ENCODE data around the gene NBPF9. TPM values are rescaled to one million over a fixed set of nuclear protein-coding genes. Genes with fewer than 3 reads are reported as not detected.
"Not testable (repeated sequence)": the region's sequence is repeated elsewhere in the genome, so short reads cannot be mapped to it uniquely, and the experiment has no call there.

The NBPF9 gene
- total RNA-seq, 1 experiment from 2014 or later, result 30.3 TPM

GRCh38 chr1:149075505-149076127 is 27.7 kb downstream of the NBPF9 start:
- TF ChIP-seq CTCF (IDR thresholded peaks at IDR 0.05), result peak; percentile 70
- CTCF ChIA-PET; H3K27me3 ChIP-seq (ENCODE audit: control insufficient read depth, insufficient read depth, low read length); H3K9me3 ChIP-seq (ENCODE audit: control insufficient read depth, insufficient read depth, low read depth, low read length); intact Hi-C loops (cut with micrococcal nuclease; ENCODE audit: unreplicated experiment); ATAC-seq; H3K27ac ChIP-seq (ENCODE audit: low read length); H3K4me1 ChIP-seq (ENCODE audit: control insufficient read depth, insufficient read depth, low read length); H3K36me3 ChIP-seq (ENCODE audit: control insufficient read depth, insufficient read depth, low read length); BruUV-seq (replicated peaks); DNase-seq (ENCODE audit: low read depth, low spot score); POLR2A ChIA-PET; H3K4me3 ChIP-seq (ENCODE audit: low read depth in 2 of 2, low read length in 2 of 2); in situ Hi-C loops (cut with HindIII; ENCODE audit: low pct_unique_long_range_greater_than_20kb, low sequenced_read_pairs): not testable (repeated sequence)

GRCh38 chr1:149064611-149065010 is 38.7 kb downstream of the NBPF9 start:
- in situ Hi-C loops (cut with HindIII; ENCODE audit: low pct_unique_long_range_greater_than_20kb, low sequenced_read_pairs), result not testable (repeated sequence)

GRCh38 chr1:149043056-149043455 is 60.3 kb downstream of the NBPF9 start:
- BruUV-seq (replicated peaks); H3K36me3 ChIP-seq (ENCODE audit: control insufficient read depth, insufficient read depth, low read length); H3K27ac ChIP-seq (ENCODE audit: low read length); H3K4me1 ChIP-seq (ENCODE audit: control insufficient read depth, insufficient read depth, low read length); H3K9me3 ChIP-seq (ENCODE audit: control insufficient read depth, insufficient read depth, low read depth, low read length); H3K4me3 ChIP-seq (ENCODE audit: low read depth in 2 of 2, low read length in 2 of 2); H3K27me3 ChIP-seq (ENCODE audit: control insufficient read depth, insufficient read depth, low read length); in situ Hi-C loops (cut with HindIII; ENCODE audit: low pct_unique_long_range_greater_than_20kb, low sequenced_read_pairs); POLR2A ChIA-PET; CTCF ChIA-PET; DNase-seq (ENCODE audit: low read depth, low spot score); intact Hi-C loops (cut with micrococcal nuclease; ENCODE audit: unreplicated experiment); ATAC-seq: not testable (repeated sequence)

More at GRCh38 chr1:149064611-149065010, 38.7 kb downstream of the NBPF9 start:
- H3K36me3 ChIP-seq (ENCODE audit: control insufficient read depth, insufficient read depth, low read length); H3K9me3 ChIP-seq (ENCODE audit: control insufficient read depth, insufficient read depth, low read depth, low read length); H3K4me1 ChIP-seq (ENCODE audit: control insufficient read depth, insufficient read depth, low read length); POLR2A ChIA-PET; H3K27me3 ChIP-seq (ENCODE audit: control insufficient read depth, insufficient read depth, low read length); DNase-seq (ENCODE audit: low read depth, low spot score); ATAC-seq; BruUV-seq (replicated peaks); H3K4me3 ChIP-seq (ENCODE audit: low read depth in 2 of 2, low read length in 2 of 2); intact Hi-C loops (cut with micrococcal nuclease; ENCODE audit: unreplicated experiment); H3K27ac ChIP-seq (ENCODE audit: low read length); CTCF ChIA-PET: not testable (repeated sequence)

DNA sequence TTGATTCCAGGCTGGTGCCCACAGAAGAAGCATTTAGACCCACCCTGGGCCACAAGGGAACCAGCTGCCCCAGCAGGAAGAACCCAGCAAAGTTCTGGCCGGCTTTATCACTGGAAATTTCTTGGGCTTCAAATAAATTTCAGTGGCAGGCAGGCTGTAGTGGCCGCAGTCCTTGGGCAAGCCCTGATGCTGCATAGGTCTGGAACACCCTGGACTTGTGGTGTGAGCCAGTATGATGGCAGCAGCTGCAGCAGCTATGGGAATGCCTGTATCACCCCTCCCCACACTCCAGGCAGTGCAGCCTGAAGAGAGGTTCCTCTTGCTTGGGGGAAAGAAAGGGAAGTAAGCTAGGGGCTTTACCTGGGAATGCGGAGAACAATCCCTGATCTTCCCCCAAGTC is 69.4 kb downstream of the NBPF9 start:
- ATAC-seq; DNase-seq (ENCODE audit: low read depth, low spot score); H3K9me3 ChIP-seq (ENCODE audit: control insufficient read depth, insufficient read depth, low read depth, low read length); H3K4me1 ChIP-seq (ENCODE audit: control insufficient read depth, insufficient read depth, low read length); H3K36me3 ChIP-seq (ENCODE audit: control insufficient read depth, insufficient read depth, low read length); in situ Hi-C loops (cut with HindIII; ENCODE audit: low pct_unique_long_range_greater_than_20kb, low sequenced_read_pairs); H3K27ac ChIP-seq (ENCODE audit: low read length); CTCF ChIA-PET; H3K4me3 ChIP-seq (ENCODE audit: low read depth in 2 of 2, low read length in 2 of 2); H3K27me3 ChIP-seq (ENCODE audit: control insufficient read depth, insufficient read depth, low read length); POLR2A ChIA-PET; intact Hi-C loops (cut with micrococcal nuclease; ENCODE audit: unreplicated experiment); BruUV-seq (replicated peaks): not testable (repeated sequence)

DNA sequence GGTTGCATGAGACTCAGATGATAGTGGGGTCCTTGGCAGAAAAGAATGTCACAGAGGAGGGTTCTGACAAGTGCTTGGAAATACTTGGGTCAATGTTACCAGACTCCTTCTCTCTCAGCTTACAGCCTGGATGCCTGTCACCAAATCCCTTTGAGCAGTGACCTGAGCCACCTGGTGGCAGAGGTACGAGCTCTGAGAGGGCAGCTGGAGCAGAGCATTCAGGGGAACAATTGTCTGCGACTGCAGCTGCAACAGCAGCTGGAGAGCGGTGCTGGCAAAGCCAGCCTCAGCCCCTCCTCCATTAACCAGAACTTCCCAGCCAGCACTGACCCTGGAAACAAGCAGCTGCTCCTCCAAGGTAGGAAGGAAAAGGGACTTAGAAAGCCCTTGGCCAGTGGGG is 79.0 kb downstream of the NBPF9 start:
- POLR2A ChIA-PET, result not testable (repeated sequence)

DNA sequence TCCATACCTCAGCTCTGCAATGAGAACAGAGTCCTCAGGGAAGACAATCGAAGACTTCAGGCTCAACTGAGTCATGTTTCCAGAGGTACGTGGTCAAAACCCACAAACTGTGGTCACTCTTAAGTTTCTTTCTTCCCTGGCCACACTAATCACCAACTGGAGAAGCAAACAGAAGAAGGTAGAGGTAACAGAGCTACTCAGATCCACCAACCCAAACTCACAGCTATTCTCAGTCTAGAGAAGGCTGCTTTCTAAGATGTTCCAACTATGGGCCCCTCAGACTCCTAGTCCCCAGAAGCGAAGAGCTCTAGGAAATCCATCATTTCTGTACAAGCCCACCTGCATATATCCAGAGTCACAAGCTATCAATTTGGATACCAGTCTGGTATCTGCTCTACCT is 84.8 kb downstream of the NBPF9 start:
- H3K36me3 ChIP-seq (ENCODE audit: control insufficient read depth, insufficient read depth, low read length); H3K27me3 ChIP-seq (ENCODE audit: control insufficient read depth, insufficient read depth, low read length); intact Hi-C loops (cut with micrococcal nuclease; ENCODE audit: unreplicated experiment); in situ Hi-C loops (cut with HindIII; ENCODE audit: low pct_unique_long_range_greater_than_20kb, low sequenced_read_pairs); BruUV-seq (replicated peaks); H3K9me3 ChIP-seq (ENCODE audit: control insufficient read depth, insufficient read depth, low read depth, low read length); ATAC-seq; H3K4me1 ChIP-seq (ENCODE audit: control insufficient read depth, insufficient read depth, low read length); DNase-seq (ENCODE audit: low read depth, low spot score); POLR2A ChIA-PET; H3K27ac ChIP-seq (ENCODE audit: low read length); H3K4me3 ChIP-seq (ENCODE audit: low read depth in 2 of 2, low read length in 2 of 2); CTCF ChIA-PET: not testable (repeated sequence)

More for the DNA sequence above, 79.0 kb downstream of the NBPF9 start:
- H3K36me3 ChIP-seq (ENCODE audit: control insufficient read depth, insufficient read depth, low read length); DNase-seq (ENCODE audit: low read depth, low spot score); BruUV-seq (replicated peaks); intact Hi-C loops (cut with micrococcal nuclease; ENCODE audit: unreplicated experiment); H3K27me3 ChIP-seq (ENCODE audit: control insufficient read depth, insufficient read depth, low read length); H3K4me3 ChIP-seq (ENCODE audit: low read depth in 2 of 2, low read length in 2 of 2); ATAC-seq; H3K9me3 ChIP-seq (ENCODE audit: control insufficient read depth, insufficient read depth, low read depth, low read length); in situ Hi-C loops (cut with HindIII; ENCODE audit: low pct_unique_long_range_greater_than_20kb, low sequenced_read_pairs); H3K4me1 ChIP-seq (ENCODE audit: control insufficient read depth, insufficient read depth, low read length); CTCF ChIA-PET; H3K27ac ChIP-seq (ENCODE audit: low read length): not testable (repeated sequence)

GRCh38 chr1:149016626-149017025 is 86.7 kb downstream of the NBPF9 start:
- in situ Hi-C loops (cut with HindIII; ENCODE audit: low pct_unique_long_range_greater_than_20kb, low sequenced_read_pairs); H3K27me3 ChIP-seq (ENCODE audit: control insufficient read depth, insufficient read depth, low read length); BruUV-seq (replicated peaks); H3K36me3 ChIP-seq (ENCODE audit: control insufficient read depth, insufficient read depth, low read length); H3K27ac ChIP-seq (ENCODE audit: low read length); intact Hi-C loops (cut with micrococcal nuclease; ENCODE audit: unreplicated experiment); ATAC-seq; POLR2A ChIA-PET; H3K9me3 ChIP-seq (ENCODE audit: control insufficient read depth, insufficient read depth, low read depth, low read length); H3K4me1 ChIP-seq (ENCODE audit: control insufficient read depth, insufficient read depth, low read length); DNase-seq (ENCODE audit: low read depth, low spot score); CTCF ChIA-PET; H3K4me3 ChIP-seq (ENCODE audit: low read depth in 2 of 2, low read length in 2 of 2): not testable (repeated sequence)

Measured in Panc1 (cell line).